Measurements from ENCODE around the gene ADI1. TPM values are rescaled to one million over a fixed set of nuclear protein-coding genes. Genes with fewer than 3 reads are reported as not detected.

Gene ADI1
- total and polyA plus RNA-seq, 7 donors = 35.7 to 114 (median 86.3) TPM

DNA sequence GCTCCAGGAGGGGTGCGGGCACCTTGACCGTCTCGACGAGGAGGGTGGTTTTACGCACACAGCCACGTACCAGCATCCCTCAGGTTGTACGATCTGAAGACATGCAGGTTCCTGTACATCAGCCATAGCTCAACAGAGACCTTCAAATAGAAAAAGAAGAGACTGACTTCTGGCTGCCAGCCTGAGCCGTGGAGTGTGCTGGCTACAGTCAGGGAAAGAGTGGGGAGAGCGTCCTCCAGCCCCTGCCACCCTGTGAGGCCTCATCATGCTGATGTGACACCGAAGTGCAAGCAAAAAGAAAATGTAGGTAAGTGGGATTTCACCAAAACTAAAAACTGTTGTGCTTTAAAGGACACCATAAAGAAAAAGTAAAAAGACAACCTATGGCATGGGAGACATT lies 47.0 kb downstream of the ADI1 start:
- Histone ChIP-seq H3K27ac (peak overlapping the region in 3 of 4 donors; percentile 84 to 88 (median 84)), H3K4me1 (peaks cover 0 to 35% (median 32%) of the 10 kb centered on the region in 4 donors), H3K36me3 (peaks cover 13 to 64% (median 23%) of the 10 kb centered on the region in 4 donors), H3K27me3 (no peaks in the 10 kb centered on the region), H3K4me3 (no peak overlapping the region), H3K9me3 (no peaks in the 10 kb centered on the region)
- TF ChIP-seq POLR2AphosphoS5 (IDR thresholded peaks at IDR 0.05) (no peak), POLR2A (IDR thresholded peaks at IDR 0.05) (no peak)
- DNase-seq = no peak
- WGBS, 2 donors = 85 to 86% methylated on average over 10 of the region's 10 CpGs
- intact Hi-C loops (cut with DNase I) = no loop called here

DNA sequence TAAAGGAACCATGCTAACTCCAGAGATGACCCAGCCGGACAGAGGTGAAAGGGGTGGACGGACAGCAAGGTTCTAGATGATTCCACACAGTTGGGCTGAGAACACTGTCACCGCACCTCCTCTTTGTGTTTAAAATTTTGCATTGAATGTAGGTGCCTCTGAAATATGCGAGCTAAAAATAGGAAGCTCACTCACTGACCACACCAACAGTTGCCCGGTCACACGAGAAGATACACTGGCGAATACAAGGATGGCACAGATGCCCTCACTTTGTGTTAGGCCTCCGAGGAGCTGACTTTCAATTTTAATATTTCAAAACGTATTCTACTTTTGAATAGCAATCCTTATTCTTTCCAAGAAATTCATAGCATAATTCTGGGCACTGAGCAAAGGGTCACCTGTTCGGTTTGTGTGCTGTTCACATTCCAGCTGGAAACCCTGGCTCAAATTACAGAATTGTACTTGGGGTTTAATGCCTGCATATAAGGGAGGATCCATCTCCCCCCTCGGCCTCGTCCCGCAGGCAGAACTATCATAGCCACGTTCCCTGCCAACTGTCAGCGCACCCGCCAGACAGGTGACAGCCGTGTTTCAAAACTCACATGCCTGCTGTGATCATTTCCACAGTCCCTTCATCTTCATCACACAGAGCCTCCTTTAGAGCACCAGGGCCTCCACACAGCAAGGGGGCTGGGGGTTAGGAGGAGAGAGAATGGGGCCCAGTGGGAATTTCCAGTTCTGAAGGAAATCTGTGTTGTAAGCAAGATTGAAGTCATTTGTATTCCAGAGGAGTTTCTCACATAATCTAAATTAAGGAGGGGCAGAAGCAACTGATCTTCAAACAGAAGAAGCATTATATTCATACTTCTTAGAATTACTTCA lies 48.2 kb downstream of the ADI1 start:
- Histone ChIP-seq H3K27ac (peak overlapping the region; percentile 78 to 88 (median 84)), H3K36me3 (peaks cover 14 to 68% (median 32%) of the 10 kb centered on the region in 4 donors), H3K27me3 (no peaks in the 10 kb centered on the region), H3K4me1 (peaks cover 0 to 41% (median 32%) of the 10 kb centered on the region in 4 donors), H3K9me3 (no peaks in the 10 kb centered on the region), H3K4me3 (no peak overlapping the region)
- intact Hi-C loops (cut with DNase I) = no loop called here
- no peak for DNase-seq
- TF ChIP-seq POLR2A (IDR thresholded peaks at IDR 0.05) (no peak), POLR2AphosphoS5 (IDR thresholded peaks at IDR 0.05) (no peak), CTCF (IDR thresholded peaks at IDR 0.05) (no peak), EP300 (IDR thresholded peaks at IDR 0.05) (no peak)
- 91 to 95% methylated on average over 17 of the region's 17 CpGs for WGBS, 2 donors

DNA sequence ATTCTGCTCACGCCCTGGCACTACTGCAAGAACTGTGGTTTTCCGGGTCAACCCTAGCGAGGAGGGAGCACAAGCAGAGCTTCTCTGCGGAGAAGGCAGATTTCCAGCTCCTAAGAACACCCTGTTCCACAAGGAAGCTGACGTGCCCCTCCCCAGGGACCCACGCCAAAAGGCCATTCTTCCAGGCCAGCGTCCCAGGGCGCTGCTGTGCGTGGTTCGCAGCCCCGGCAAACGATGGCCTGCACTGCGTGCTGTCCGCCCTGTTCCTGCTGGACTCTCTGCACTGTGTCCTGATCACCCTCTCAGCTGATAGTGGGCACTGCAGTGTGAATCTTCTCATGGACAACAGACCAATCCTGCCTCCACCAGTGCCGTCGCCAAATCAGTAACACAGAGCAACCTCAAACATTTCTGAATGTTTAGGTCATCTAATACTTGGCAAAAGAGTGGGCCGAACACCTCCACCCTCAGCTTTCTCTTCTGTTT lies 49.1 kb downstream of the ADI1 start:
- H3K36me3 ChIP-seq = peaks cover 17 to 71% (median 36%) of the 10 kb centered on the region in 4 donors
- no peaks in the 10 kb centered on the region for H3K9me3 ChIP-seq
- peak overlapping the region; percentile 78 to 88 (median 84) for H3K27ac ChIP-seq
- peaks cover 0 to 43% (median 32%) of the 10 kb centered on the region in 4 donors for H3K4me1 ChIP-seq
- no peak overlapping the region for H3K4me3 ChIP-seq
- DNase-seq = peak; percentile 88
- peak in 3 of 4 donors; percentile 60 to 90 (median 60) for TF ChIP-seq EP300 (IDR thresholded peaks at IDR 0.05)
- no peak for TF ChIP-seq POLR2A (IDR thresholded peaks at IDR 0.05)
- peak; percentile 50 to 85 (median 76) for TF ChIP-seq POLR2AphosphoS5 (IDR thresholded peaks at IDR 0.05)
- no peak for TF ChIP-seq CTCF (IDR thresholded peaks at IDR 0.05)
- intact Hi-C loops (cut with DNase I) = no loop called here
- WGBS, 2 donors = 89 to 93% methylated on average over 17 of the region's 17 CpGs
- H3K27me3 ChIP-seq = no peaks in the 10 kb centered on the region

- WGBS, 2 donors = 96 to 97% methylated on average over 7 of the region's 7 CpGs
- TF ChIP-seq POLR2AphosphoS5 (IDR thresholded peaks at IDR 0.05) (no peak), POLR2A (IDR thresholded peaks at IDR 0.05) (no peak), CTCF (IDR thresholded peaks at IDR 0.05) (no peak), EP300 (IDR thresholded peaks at IDR 0.05) (no peak)
- H3K4me3 ChIP-seq = no peak overlapping the region
- intact Hi-C loops (cut with DNase I) = no loop called here
- no peaks in the 10 kb centered on the region for H3K27me3 ChIP-seq
- peak overlapping the region; percentile 78 to 88 (median 84) for H3K27ac ChIP-seq
- H3K9me3 ChIP-seq = no peaks in the 10 kb centered on the region
- H3K36me3 ChIP-seq = peaks cover 17 to 71% (median 38%) of the 10 kb centered on the region in 4 donors
- DNase-seq = no peak
- H3K4me1 ChIP-seq = peaks cover 0 to 43% (median 32%) of the 10 kb centered on the region in 4 donors
Measured at GRCh38 chr2:3469486-3469885, 49.8 kb downstream of the ADI1 start.

GRCh38 chr2:3468296-3468988 lies 50.9 kb downstream of the ADI1 start:
- H3K4me1 ChIP-seq = peaks cover 0 to 43% (median 32%) of the 10 kb centered on the region in 4 donors

More at GRCh38 chr2:3468296-3468988, 50.9 kb downstream of the ADI1 start:
- Histone ChIP-seq H3K27me3 (no peaks in the 10 kb centered on the region), H3K4me3 (no peak overlapping the region), H3K9me3 (no peaks in the 10 kb centered on the region), H3K27ac (peak overlapping the region; percentile 78 to 88 (median 84)), H3K36me3 (peaks cover 17 to 77% (median 39%) of the 10 kb centered on the region in 4 donors)
- intact Hi-C loops (cut with DNase I) = no loop called here
- TF ChIP-seq EP300 (IDR thresholded peaks at IDR 0.05) = no peak
- no peak for TF ChIP-seq CTCF (IDR thresholded peaks at IDR 0.05)
- TF ChIP-seq POLR2AphosphoS5 (IDR thresholded peaks at IDR 0.05) = no peak
- no peak for TF ChIP-seq POLR2A (IDR thresholded peaks at IDR 0.05)
- no peak for DNase-seq
- WGBS, 2 donors = 95 to 97% methylated on average over 31 of the region's 31 CpGs
